Fibroblast of lung (primary cell): ENCODE measurements around the gene TMPRSS9.

Experiments used
- CTCF ChIP-seq, 2 donors: IDR thresholded peaks in 1 of 2; conservative IDR thresholded peaks in 1 of 2; 1 replicate in 1 of 2; 2 replicates in 1 of 2; pipeline ENCODE4 v1.5.1; 2011 to 2012; ENCODE audit warnings: low read length in 2 of 2, control low read depth in 1 of 2, inconsistent platforms in 1 of 2, low read depth in 1 of 2, mild to moderate bottlenecking in 1 of 2
- EZH2 ChIP-seq: IDR thresholded peaks from 2 replicates; pipeline ENCODE4 v1.5.1; 2012; ENCODE audit warnings: low read length, control low read depth, mild to moderate bottlenecking; ENCODE audit errors: missing control alignments

GRCh38 chr19:2421581-2422306 lies 61.7 kb downstream of the TMPRSS9 start:
- TF ChIP-seq CTCF (conservative IDR thresholded peaks at IDR 0.05 in 1 of 2, IDR thresholded peaks at IDR 0.05 in 1 of 2; ENCODE audit: low read depth in 1 of 2, low read length in 2 of 2) (no peak), EZH2 (no peak)
